ENCODE results near the gene OR4C6.

The OR4C6 gene

GRCh38 chr11:55661901-55662300 is at the start of gene OR4C6:
Gene OR4C6, plus strand, starts transcription at chr11:55662201. Its CDS starts 2,966 bp downstream, at chr11:55665167.
- no peak for ATAC-seq
- DNase-seq = no peak

GRCh38 chr11:55624531-55624930 is 37.5 kb upstream of the OR4C6 start:
- DNase-seq = no peak
- no peak for ATAC-seq

GRCh38 chr11:55634813-55635212 is 27.2 kb upstream of the OR4C6 start, which contains the start of gene OR4P4:
Gene OR4P4, plus strand, starts transcription at chr11:55635113.
- ATAC-seq (no peak), DNase-seq (no peak)

- no peak for DNase-seq
- no peak for ATAC-seq
Observed at GRCh38 chr11:55648027-55648426, 14.0 kb upstream of the OR4C6 start, which contains the start of gene OR4S2. Gene OR4S2, plus strand, starts transcription at chr11:55648327. Its CDS starts 2,577 bp downstream, at chr11:55650904.

GRCh38 chr11:55652560-55652959 is 9.4 kb upstream of the OR4C6 start:
- DNase-seq (no peak), ATAC-seq (no peak)

GRCh38 chr11:55655096-55655495 is 6.9 kb upstream of the OR4C6 start:
- ATAC-seq = no peak
- no peak for DNase-seq

GRCh38 chr11:55658031-55658573 is 3.9 kb upstream of the OR4C6 start:
- DNase-seq (no peak), ATAC-seq (no peak)

GRCh38 chr11:55658608-55659007 is 3.4 kb upstream of the OR4C6 start:
- DNase-seq (no peak), ATAC-seq (no peak)

GRCh38 chr11:55669376-55669775 is 7.4 kb downstream of the OR4C6 start:
- no peak for ATAC-seq

GRCh38 chr11:55673860-55674259 is 11.9 kb downstream of the OR4C6 start:
- DNase-seq = no peak
- ATAC-seq = no peak

More at GRCh38 chr11:55669376-55669775, 7.4 kb downstream of the OR4C6 start:
- no peak for DNase-seq

GRCh38 chr11:55697817-55698216 is 35.8 kb downstream of the OR4C6 start:
- DNase-seq = no peak
- ATAC-seq = no peak

GRCh38 chr11:55701429-55701828 is 39.4 kb downstream of the OR4C6 start:
- ATAC-seq (no peak), DNase-seq (no peak)

GRCh38 chr11:55707029-55707428 is 45.0 kb downstream of the OR4C6 start:
- ATAC-seq = no peak

GRCh38 chr11:55714982-55715888 is 53.2 kb downstream of the OR4C6 start:
- ATAC-seq = no peak
- DNase-seq = peak; percentile 18

More at GRCh38 chr11:55707029-55707428, 45.0 kb downstream of the OR4C6 start:
- no peak for DNase-seq

Data from stimulated activated naive CD8-positive, alpha-beta T cell treated with anti-CD3 and anti-CD28 coated beads, Interleukin-15, Interleukin-2, amounts not matched to agents 100 U/mL and 50 U/mL, for 24 hours (primary cell).